GM21737 (cell line): ENCODE measurements around the gene TGFB1.
"Not testable (repeated sequence)": the region's sequence is repeated elsewhere in the genome, so short reads cannot be mapped to it uniquely, and the experiment has no call there.

Experiments used
- ATAC-seq: cut with Tn5 transposase; IDR thresholded peaks from one replicate; pipeline ENCODE4 v1.9.1; 2021; ENCODE audit warnings: mild to moderate bottlenecking, moderate library complexity; ENCODE audit not compliant: unreplicated experiment

The TGFB1 gene

GRCh38 chr19:41353466-41354342, at the start of gene TGFB1:
Gene TGFB1 (minus strand): TSS chr19:41353922. CDS start chr19:41353044, 878 bp downstream.
- ATAC-seq = peak; percentile 44

- no peak for ATAC-seq
These were observed 48.3 kb upstream of the TGFB1 start for GRCh38 chr19:41402010-41402409.

GRCh38 chr19:41401483-41401882, 47.8 kb upstream of the TGFB1 start:
- ATAC-seq = no peak

GRCh38 chr19:41399525-41399924, 45.8 kb upstream of the TGFB1 start:
- ATAC-seq = no peak

GRCh38 chr19:41399091-41399490, 45.4 kb upstream of the TGFB1 start:
- no peak for ATAC-seq

GRCh38 chr19:41398598-41398997, 44.9 kb upstream of the TGFB1 start:
- ATAC-seq = no peak

GRCh38 chr19:41398050-41398418, 44.3 kb upstream of the TGFB1 start:
- ATAC-seq = no peak

GRCh38 chr19:41397086-41398049, 43.6 kb upstream of the TGFB1 start, which contains the start of the genes BCKDHA and EXOSC5:
Gene BCKDHA (plus strand): TSS chr19:41397818. CDS start chr19:41397828, 10 bp downstream.
Gene EXOSC5 (minus strand): TSS chr19:41397359. CDS start chr19:41397328, 31 bp downstream.
- ATAC-seq = peak; percentile 90

- no peak for ATAC-seq
These were observed 41.6 kb upstream of the TGFB1 start for GRCh38 chr19:41395355-41395754.

GRCh38 chr19:41392775-41393174, 39.1 kb upstream of the TGFB1 start:
- ATAC-seq = no peak

GRCh38 chr19:41391618-41392017, 37.9 kb upstream of the TGFB1 start:
- ATAC-seq = no peak

GRCh38 chr19:41386442-41386841, 32.7 kb upstream of the TGFB1 start:
- no peak for ATAC-seq

GRCh38 chr19:41384351-41384750, 30.6 kb upstream of the TGFB1 start:
- no peak for ATAC-seq

- ATAC-seq = not testable (repeated sequence)
These were observed 27.8 kb upstream of the TGFB1 start for GRCh38 chr19:41381536-41381935.

- peak; percentile 80 for ATAC-seq
These were observed 24.4 kb upstream of the TGFB1 start for GRCh38 chr19:41377977-41378709.

GRCh38 chr19:41376998-41377365, 23.3 kb upstream of the TGFB1 start:
- no peak for ATAC-seq

GRCh38 chr19:41376241-41376997, 22.7 kb upstream of the TGFB1 start, which contains the start of gene TMEM91:
Gene TMEM91 (plus strand): TSS chr19:41376533. CDS start chr19:41378310, 1,777 bp downstream.
- no peak for ATAC-seq

- ATAC-seq = no peak
These were observed 20.3 kb upstream of the TGFB1 start for GRCh38 chr19:41373993-41374392.

GRCh38 chr19:41372501-41372900, 18.8 kb upstream of the TGFB1 start:
- no peak for ATAC-seq

- no peak for ATAC-seq
These were observed 17.8 kb upstream of the TGFB1 start for GRCh38 chr19:41371541-41371940.
